Activated CD8-positive, alpha-beta memory T cell treated with anti-CD3 and anti-CD28 coated beads for 4 hours (primary cell): ENCODE results near the gene SLC52A3.
"Not testable (repeated sequence)": the region's sequence is repeated elsewhere in the genome, so short reads cannot be mapped to it uniquely, and the experiment has no call there.

Source experiments
- DNase-seq, 2 donors: peaks; one replicate each; pipeline ENCODE4 v3.0.0-alpha.2; 2020; ENCODE audit warnings: low read depth in 2 of 2

SLC52A3 gene

GRCh38 chr20:728256-728944, 39.9 kb downstream of the SLC52A3 start:
- DNase-seq: peak in 1 of 2 donors; percentile 24

GRCh38 chr20:726160-726559, 42.1 kb downstream of the SLC52A3 start:
- DNase-seq: no peak

DNA sequence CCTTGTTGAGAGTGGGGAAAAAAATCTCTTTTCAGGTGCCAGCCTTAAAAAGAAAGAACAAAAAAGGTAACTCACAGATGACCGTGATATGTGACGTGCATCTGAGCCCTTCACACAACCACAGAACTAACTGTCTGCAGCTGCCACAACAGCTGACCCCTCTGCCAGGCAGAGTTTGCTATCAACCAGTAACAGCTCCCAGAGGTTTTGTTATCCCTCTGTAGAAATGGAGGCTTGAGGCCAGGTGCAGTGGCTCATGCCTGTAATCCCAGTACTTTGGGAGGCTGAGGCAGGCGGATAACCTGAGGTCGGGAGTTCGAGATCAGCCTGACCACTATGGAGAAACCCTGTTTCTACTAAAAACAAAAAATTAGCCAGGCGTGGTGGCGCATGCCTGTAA, 42.8 kb downstream of the SLC52A3 start:
- DNase-seq: no peak

GRCh38 chr20:724797-725196, 43.5 kb downstream of the SLC52A3 start:
- DNase-seq: not testable (repeated sequence)

- no peak for DNase-seq
These were observed 44.5 kb downstream of the SLC52A3 start for GRCh38 chr20:723756-724155.

- DNase-seq: no peak
These were observed 45.3 kb downstream of the SLC52A3 start for GRCh38 chr20:722822-723644.

- DNase-seq: no peak
These were observed 46.4 kb downstream of the SLC52A3 start for GRCh38 chr20:721876-722275.

- DNase-seq: no peak
These were observed 48.5 kb downstream of the SLC52A3 start for GRCh38 chr20:719816-720215.

DNA sequence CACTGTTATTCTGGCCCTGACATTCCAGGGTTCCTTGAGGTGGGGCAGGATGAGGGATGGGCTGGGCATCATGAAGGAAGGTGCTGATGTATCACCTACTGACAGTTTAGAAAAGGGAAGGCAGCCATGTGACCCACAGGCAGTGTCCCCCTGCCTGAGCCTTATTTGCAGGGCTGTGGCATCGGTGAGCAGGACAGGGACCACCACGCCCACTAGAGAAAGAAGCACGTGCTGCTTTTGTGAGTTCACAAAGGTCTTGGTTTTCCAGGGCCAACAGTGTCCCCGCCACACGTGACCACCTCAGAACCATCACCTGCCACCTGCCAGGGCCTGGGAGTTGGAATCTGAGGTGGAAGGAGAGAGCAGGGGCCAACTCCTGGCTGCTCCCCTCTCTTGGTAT, 49.2 kb downstream of the SLC52A3 start:
- no peak for DNase-seq

DNA sequence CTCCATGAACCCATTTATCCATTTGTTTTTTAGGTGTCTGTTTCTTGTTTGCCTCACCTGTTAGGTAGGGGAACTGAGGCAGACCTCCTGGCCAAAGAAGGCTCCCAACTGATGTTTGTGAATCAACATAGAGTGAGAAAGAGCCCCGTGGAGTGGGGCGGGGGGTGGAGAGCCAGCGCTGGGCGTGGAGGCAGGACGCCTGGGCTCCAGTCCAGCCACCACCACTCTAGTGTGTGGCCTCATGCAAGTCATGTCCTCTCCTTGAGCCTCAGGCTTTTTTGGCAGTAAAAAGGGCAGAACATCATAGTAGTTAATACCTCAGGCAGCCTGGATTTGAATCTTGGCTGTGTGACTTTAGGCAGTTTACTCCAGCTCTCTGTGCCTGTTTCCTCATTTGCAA, 50.5 kb downstream of the SLC52A3 start:
- no peak for DNase-seq

- DNase-seq: no peak
These were observed 51.0 kb downstream of the SLC52A3 start for GRCh38 chr20:717271-717670.

GRCh38 chr20:714453-714852, 53.8 kb downstream of the SLC52A3 start:
- no peak for DNase-seq

GRCh38 chr20:711576-711975, 56.7 kb downstream of the SLC52A3 start:
- no peak for DNase-seq

GRCh38 chr20:710780-711450, 57.4 kb downstream of the SLC52A3 start:
- no peak for DNase-seq
